M059J (cell line): Measurements from ENCODE around the gene CD3G. TPM values are rescaled to one million over a fixed set of nuclear protein-coding genes. Genes with fewer than 3 reads are reported as not detected.
"Not testable (repeated sequence)": the region's sequence is repeated elsewhere in the genome, so short reads cannot be mapped to it uniquely, and the experiment has no call there.

Experiments
- DNase-seq: peaks from one replicate; pipeline ENCODE4 v3.0.0-alpha.2; 2012; ENCODE audit warnings: low read depth
- total RNA-seq: library from RNA; depleted of rRNA; stranded (reverse); fragments of >200 nt; shearing (Covaris generic); gene quantifications from 2 replicates; pipeline ENCODE4 v1.2.3, GENCODE V29; 2014; rRNA removed

CD3G gene
- total RNA-seq, result not detected in 2 replicates

- no peak for DNase-seq
These were observed at the start of gene CD3G for GRCh38 chr11:118343981-118344515. Gene CD3G, plus strand, starts transcription at chr11:118344344. Its CDS starts 80 bp downstream, at chr11:118344424.

- DNase-seq, result no peak
These were observed 48.9 kb upstream of the CD3G start for GRCh38 chr11:118295199-118295598.

- peak; percentile 58 for DNase-seq
These were observed 48.2 kb upstream of the CD3G start for GRCh38 chr11:118295815-118296454.

GRCh38 chr11:118301600-118302195 is 42.4 kb upstream of the CD3G start:
- no peak for DNase-seq

GRCh38 chr11:118304227-118304567 is 39.9 kb upstream of the CD3G start:
- DNase-seq, result no peak

GRCh38 chr11:118304568-118305248 is 39.4 kb upstream of the CD3G start, which contains the start of gene CD3E:
Gene CD3E, plus strand, starts transcription at chr11:118304730. Its CDS starts 223 bp downstream, at chr11:118304953.
- no peak for DNase-seq

- no peak for DNase-seq
These were observed 38.4 kb upstream of the CD3G start for GRCh38 chr11:118305726-118306125.

- peak; percentile 59 for DNase-seq
These were observed 37.6 kb upstream of the CD3G start for GRCh38 chr11:118306556-118306955.

- DNase-seq, result not testable (repeated sequence)
These were observed 35.1 kb upstream of the CD3G start for GRCh38 chr11:118308995-118309528.

GRCh38 chr11:118310271-118310670 is 33.9 kb upstream of the CD3G start:
- no peak for DNase-seq

GRCh38 chr11:118310781-118311485 is 33.2 kb upstream of the CD3G start:
- no peak for DNase-seq

GRCh38 chr11:118311518-118311917 is 32.6 kb upstream of the CD3G start:
- DNase-seq, result no peak

- DNase-seq, result no peak
These were observed 31.8 kb upstream of the CD3G start for GRCh38 chr11:118312328-118312727.

GRCh38 chr11:118313242-118313641 is 30.9 kb upstream of the CD3G start:
- DNase-seq, result no peak

GRCh38 chr11:118314988-118315411 is 29.1 kb upstream of the CD3G start:
- no peak for DNase-seq

- no peak for DNase-seq
These were observed 26.0 kb upstream of the CD3G start for GRCh38 chr11:118318124-118318523.

- DNase-seq, result no peak
These were observed 25.4 kb upstream of the CD3G start for GRCh38 chr11:118318581-118319336.

- DNase-seq, result no peak
These were observed 24.8 kb upstream of the CD3G start for GRCh38 chr11:118319337-118319707.

- no peak for DNase-seq
These were observed 23.6 kb upstream of the CD3G start for GRCh38 chr11:118320515-118320914.

GRCh38 chr11:118321386-118322082 is 22.6 kb upstream of the CD3G start:
- DNase-seq, result peak; percentile 36
